OCI-LY7 (cell line): ENCODE data around the gene USP30. TPM values are rescaled to one million over a fixed set of nuclear protein-coding genes. Genes with fewer than 3 reads are reported as not detected.

Experiments used
- BruUV-seq: library from RNA; stranded (reverse); fragments of 400-500 nt; replicated peaks from 2 replicates; lab custom pipeline; 2021; lab: Mats Ljungman, UMichigan
- CTCF ChIA-PET: fragments of 300-600 bp; sonication (Branson Sonifier 250); formaldehyde crosslinking; loops from one replicate; lab custom pipeline; 2022; ENCODE audit warnings: antibody characterized with exemption; ENCODE audit not compliant: unreplicated experiment; lab: Charles Lee
- POLR2A ChIA-PET: fragments of 300-600 bp; sonication (Branson Sonifier 250); formaldehyde crosslinking; loops from one replicate; lab custom pipeline; 2022; ENCODE audit warnings: antibody characterized with exemption; lab: Charles Lee
- DNase-seq: peaks from one replicate; pipeline ENCODE4 v3.0.0-alpha.2; 2015; ENCODE audit warnings: low spot score
- H2AFZ ChIP-seq: fragments of 200-600 bp; sonication (generic), shearing (Covaris generic); 2 replicates; pipeline ENCODE4 v1.6.1; 2014; ENCODE audit warnings: mild to moderate bottlenecking, antibody characterized with exemption, low read length, moderate library complexity
- H3K27ac ChIP-seq: fragments of 200-600 bp; sonication (generic); 2 replicates; pipeline ENCODE4 v1.5.1; 2014; ENCODE audit warnings: mixed run types, low read depth, mild to moderate bottlenecking, moderate library complexity, low read length, inconsistent platforms; ENCODE audit not compliant: poor library complexity, severe bottlenecking
- H3K36me3 ChIP-seq: fragments of 200-600 bp; sonication (generic); 2 replicates; pipeline ENCODE4 v1.6.1; 2014; ENCODE audit warnings: mild to moderate bottlenecking, antibody characterized with exemption, low read length, moderate library complexity, mixed read lengths; ENCODE audit not compliant: insufficient read depth
- H3K4me1 ChIP-seq: fragments of 200-600 bp; sonication (generic); 2 replicates; pipeline ENCODE4 v1.5.1; 2014; ENCODE audit warnings: mild to moderate bottlenecking, low read length; ENCODE audit not compliant: insufficient read depth, poor library complexity, severe bottlenecking
- H3K4me2 ChIP-seq: fragments of 200-600 bp; sonication (generic); 2 replicates; pipeline ENCODE4 v1.6.1; 2014; ENCODE audit warnings: mild to moderate bottlenecking, low read length
- H3K4me3 ChIP-seq: fragments of 200-600 bp; sonication (generic); 2 replicates; pipeline ENCODE4 v1.5.1; 2014; ENCODE audit warnings: mild to moderate bottlenecking, low read depth, low read length; ENCODE audit not compliant: poor library complexity, severe bottlenecking
- H3K79me2 ChIP-seq: fragments of 200-600 bp; sonication (generic); 2 replicates; pipeline ENCODE4 v1.6.1; 2016; ENCODE audit warnings: low read depth, mild to moderate bottlenecking, low read length, moderate library complexity, mixed read lengths; ENCODE audit not compliant: insufficient read depth
- H3K9me2 ChIP-seq: fragments of 200-600 bp; sonication (generic); 2 replicates; pipeline ENCODE4 v1.6.1; 2016; ENCODE audit warnings: mild to moderate bottlenecking, low read length, mixed read lengths; ENCODE audit not compliant: insufficient read depth
- H3K9me3 ChIP-seq: fragments of 200-600 bp; sonication (generic); 2 replicates; pipeline ENCODE4 v1.6.1; 2014; ENCODE audit warnings: mild to moderate bottlenecking, mixed run types, low read length, mixed read lengths
- H4K20me1 ChIP-seq: fragments of 200-600 bp; sonication (generic); 2 replicates; pipeline ENCODE4 v1.6.1; 2014; ENCODE audit warnings: mild to moderate bottlenecking, antibody characterized with exemption, low read length, moderate library complexity, mixed read lengths; ENCODE audit not compliant: insufficient read depth
- CTCF ChIP-seq: fragments of 200-600 bp; sonication (generic); conservative IDR thresholded peaks from 2 replicates; pipeline ENCODE4 v1.5.1; 2014; ENCODE audit warnings: mild to moderate bottlenecking, antibody characterized with exemption, low read length, moderate library complexity, mixed read lengths
- EZH2phosphoT487 ChIP-seq: fragments of 200-600 bp; sonication (generic); IDR thresholded peaks from 2 replicates; pipeline ENCODE4 v1.6.1; 2018; ENCODE audit warnings: low read depth, borderline replicate concordance, mild to moderate bottlenecking, mixed run types, antibody characterized with exemption, low read length, moderate library complexity, mixed read lengths
- intact Hi-C: fragments of 100-400 bp; cut with micrococcal nuclease; formaldehyde crosslinking; loops from one replicate; pipeline ENCODE4 v1.10.0; 2022; ENCODE audit not compliant: unreplicated experiment
- total RNA-seq, 2 experiments: library from RNA; depleted of rRNA in 1 of 2; stranded (reverse); fragments of >200 nt in 1 of 2; shearing (Covaris generic) in 1 of 2; gene quantifications; 2 replicates each; pipeline ENCODE4 v1.2.3, GENCODE V29; 2014 to 2022

USP30 gene
- total RNA-seq, 2 experiments from 2014 or later: 15.7 to 36.2 TPM

GRCh38 chr12:109074866-109075265, 22.5 kb downstream of the USP30 start:
- H3K27ac ChIP-seq: no peak overlapping the region
- H3K4me2 ChIP-seq: no peak overlapping the region
- ChIA-PET CTCF (no interaction called here), POLR2A (interaction anchor here (0.7 to 0.9 kb wide), 2 partner anchors 8 to 134 kb away, joined by 3 to 6 read pairs; no protein-coding TSS in a partner anchor)
- H3K9me3 ChIP-seq: peaks cover 12% of the 10 kb centered on the region; the same call in 1 of the 2 replicates
- intact Hi-C loops: no loop called here
- H3K9me2 ChIP-seq: no peaks in the 10 kb centered on the region
- TF ChIP-seq CTCF (no peak), EZH2phosphoT487 (no peak)
- no peak overlapping the region for H2AFZ ChIP-seq
- DNase-seq: no peak
- BruUV-seq: no TSS peak
- H3K4me3 ChIP-seq: no peak overlapping the region
- no peaks in the 10 kb centered on the region for H3K4me1 ChIP-seq
- H3K36me3 ChIP-seq: peaks cover 97% of the 10 kb centered on the region
- no peaks in the 10 kb centered on the region for H4K20me1 ChIP-seq
- H3K79me2 ChIP-seq: no peaks in the 10 kb centered on the region

GRCh38 chr12:109082751-109083150, 30.4 kb downstream of the USP30 start:
- ChIA-PET CTCF (no interaction called here), POLR2A (no interaction called here)
- intact Hi-C loops: no loop called here
- no peak overlapping the region for H3K4me2 ChIP-seq
- H3K9me3 ChIP-seq: peaks cover 7% of the 10 kb centered on the region
- H4K20me1 ChIP-seq: no peaks in the 10 kb centered on the region
- peaks cover 23% of the 10 kb centered on the region for H3K4me1 ChIP-seq
- H3K4me3 ChIP-seq: no peak overlapping the region
- no peak overlapping the region for H3K27ac ChIP-seq
- no peaks in the 10 kb centered on the region for H3K9me2 ChIP-seq
- no TSS peak for BruUV-seq
- no peak overlapping the region for H2AFZ ChIP-seq
- no peak for TF ChIP-seq EZH2phosphoT487
- TF ChIP-seq CTCF: no peak
- no peaks in the 10 kb centered on the region for H3K79me2 ChIP-seq
- DNase-seq: no peak
- peaks cover 99% of the 10 kb centered on the region for H3K36me3 ChIP-seq

GRCh38 chr12:109084425-109084824, 32.0 kb downstream of the USP30 start:
- no peak overlapping the region for H3K4me3 ChIP-seq
- CTCF ChIA-PET: no interaction called here
- intact Hi-C loops: no loop called here
- BruUV-seq: no TSS peak
- no peak for DNase-seq
- POLR2A ChIA-PET: interaction anchor here (1.1 to 1.2 kb wide), 2 partner anchors 20 to 22 kb away, joined by 3 to 5 read pairs; no protein-coding TSS in a partner anchor
- no peaks in the 10 kb centered on the region for H3K9me2 ChIP-seq
- peaks cover 5% of the 10 kb centered on the region; the same call in 1 of the 2 replicates for H3K79me2 ChIP-seq
- no peak overlapping the region for H3K4me2 ChIP-seq
- no peaks in the 10 kb centered on the region for H4K20me1 ChIP-seq
- H3K36me3 ChIP-seq: peaks cover 100% of the 10 kb centered on the region
- H2AFZ ChIP-seq: no peak overlapping the region
- no peak for TF ChIP-seq EZH2phosphoT487
- no peak for TF ChIP-seq CTCF
- no peaks in the 10 kb centered on the region; the same call in none of the 2 replicates for H3K9me3 ChIP-seq
- H3K4me1 ChIP-seq: peaks cover 36% of the 10 kb centered on the region
- H3K27ac ChIP-seq: no peak overlapping the region
